GM21737 (cell line): Measurements from ENCODE around the gene FLT3.
"Not testable (repeated sequence)": the region's sequence is repeated elsewhere in the genome, so short reads cannot be mapped to it uniquely, and the experiment has no call there.

Source experiments
- ATAC-seq: cut with Tn5 transposase; IDR thresholded peaks from one replicate; pipeline ENCODE4 v1.9.1; 2021; ENCODE audit warnings: mild to moderate bottlenecking, moderate library complexity; ENCODE audit not compliant: unreplicated experiment

The FLT3 gene

DNA sequence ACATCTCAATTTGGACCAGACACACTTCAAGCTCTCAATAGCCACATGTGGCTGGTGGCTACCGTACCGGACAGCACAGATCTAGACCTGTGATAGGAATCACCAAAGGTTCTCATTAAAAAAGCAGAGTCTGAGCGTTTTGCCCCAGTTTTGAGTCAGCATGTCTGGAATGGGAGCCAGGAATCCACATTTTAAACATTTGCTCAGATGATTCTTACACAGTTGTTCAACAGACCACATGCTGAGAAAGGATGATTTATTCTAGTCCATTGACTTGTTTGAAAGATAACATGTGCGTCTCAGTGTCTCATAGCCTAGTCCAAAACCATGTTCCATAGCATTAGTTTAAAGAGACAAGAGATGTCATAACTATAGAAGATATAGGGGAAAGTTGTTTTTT is 53.4 kb downstream of the FLT3 start:
- ATAC-seq: no peak

DNA sequence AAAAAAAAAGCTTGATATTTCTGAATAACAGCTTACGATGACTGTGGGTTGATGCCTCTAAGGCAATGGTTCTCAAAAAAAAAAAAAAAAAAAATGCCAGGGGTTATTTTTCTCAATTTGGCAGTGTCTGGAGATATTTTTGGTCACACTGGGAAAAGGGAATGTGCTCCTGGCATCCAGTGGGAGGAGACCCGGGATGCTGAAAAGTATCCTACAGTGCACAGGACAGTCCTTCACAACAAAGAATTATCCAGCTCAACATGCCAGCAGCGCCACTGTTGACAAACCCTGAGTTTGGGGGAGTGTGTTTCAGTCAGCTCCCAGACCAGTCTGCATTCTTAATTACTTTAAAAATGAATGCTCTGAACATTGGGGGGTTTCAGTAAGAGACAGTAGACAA is 54.5 kb downstream of the FLT3 start:
- no peak for ATAC-seq

- no peak for ATAC-seq
These were observed 55.8 kb downstream of the FLT3 start for GRCh38 chr13:28044608-28045007.

DNA sequence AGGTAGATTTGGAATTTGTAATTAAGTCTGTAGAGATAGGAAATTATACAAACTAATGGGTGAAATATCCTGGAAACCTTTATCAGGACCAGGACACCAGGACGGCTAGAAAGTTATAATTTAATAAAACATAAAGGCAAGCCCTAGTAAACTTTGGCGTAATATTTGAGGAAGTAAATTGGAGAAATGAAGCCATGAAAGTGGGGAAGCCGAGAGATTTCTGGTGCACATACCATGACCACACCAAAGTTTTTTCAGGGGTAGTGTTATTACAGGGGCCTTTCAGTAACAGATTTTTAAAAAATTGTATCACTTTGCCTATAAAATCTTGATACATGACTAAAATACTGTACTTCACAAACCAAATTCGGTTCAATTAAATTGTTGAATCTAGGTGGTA is 57.2 kb downstream of the FLT3 start:
- no peak for ATAC-seq

- no peak for ATAC-seq
These were observed 58.9 kb downstream of the FLT3 start for GRCh38 chr13:28041501-28041900.

- no peak for ATAC-seq
These were observed 59.3 kb downstream of the FLT3 start for GRCh38 chr13:28041031-28041461.

DNA sequence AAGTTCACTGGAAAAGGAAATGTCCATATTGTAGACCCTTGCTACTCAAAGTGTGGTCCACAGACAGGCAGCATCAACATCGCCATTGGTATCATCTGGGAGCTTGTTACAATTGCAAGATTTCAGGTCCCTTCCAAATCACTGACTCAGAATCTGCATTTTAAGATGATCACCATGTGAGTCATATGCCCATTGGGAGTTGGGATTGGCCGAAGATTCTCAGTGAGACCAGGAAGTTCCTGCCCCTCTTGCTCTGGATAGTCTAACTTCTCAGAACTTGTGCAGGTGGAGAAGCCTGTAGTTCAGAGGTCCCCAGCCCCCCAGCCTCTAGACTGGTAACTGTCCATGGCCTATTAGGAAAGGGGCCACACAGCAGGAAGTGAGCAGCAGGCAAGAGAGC is 63.0 kb downstream of the FLT3 start:
- ATAC-seq: no peak

DNA sequence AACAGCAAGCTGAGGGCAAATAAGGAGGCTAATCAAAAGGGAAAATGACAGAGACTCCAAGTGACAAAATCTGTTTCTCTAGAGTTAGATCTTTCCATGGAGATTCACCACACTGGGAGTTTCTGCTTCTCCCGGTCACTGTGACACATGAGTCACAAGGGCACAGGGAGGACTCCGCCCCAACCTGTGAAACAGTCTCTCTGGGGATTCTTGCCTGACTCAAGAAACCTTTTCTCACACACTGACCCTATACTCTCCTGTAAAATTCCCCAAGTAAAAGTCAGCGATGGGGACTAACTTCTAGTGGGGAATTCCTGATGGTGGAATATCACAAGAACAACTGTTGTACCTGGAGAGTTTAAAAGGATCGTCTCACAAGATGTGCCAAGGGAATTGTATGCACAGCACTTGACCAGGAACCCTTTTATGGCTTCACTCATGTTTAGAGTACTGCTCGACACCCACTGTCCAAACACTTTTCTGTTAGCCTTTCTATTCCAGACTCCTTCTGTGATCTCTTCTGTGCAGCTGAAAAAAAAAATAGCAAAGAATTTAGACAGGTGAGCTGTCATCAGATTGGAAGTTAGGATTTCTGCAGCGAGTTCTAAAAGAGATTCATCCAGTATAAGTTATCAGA is 65.1 kb downstream of the FLT3 start:
- no peak for ATAC-seq

GRCh38 chr13:28033894-28034655 is 66.3 kb downstream of the FLT3 start:
- ATAC-seq: no peak

DNA sequence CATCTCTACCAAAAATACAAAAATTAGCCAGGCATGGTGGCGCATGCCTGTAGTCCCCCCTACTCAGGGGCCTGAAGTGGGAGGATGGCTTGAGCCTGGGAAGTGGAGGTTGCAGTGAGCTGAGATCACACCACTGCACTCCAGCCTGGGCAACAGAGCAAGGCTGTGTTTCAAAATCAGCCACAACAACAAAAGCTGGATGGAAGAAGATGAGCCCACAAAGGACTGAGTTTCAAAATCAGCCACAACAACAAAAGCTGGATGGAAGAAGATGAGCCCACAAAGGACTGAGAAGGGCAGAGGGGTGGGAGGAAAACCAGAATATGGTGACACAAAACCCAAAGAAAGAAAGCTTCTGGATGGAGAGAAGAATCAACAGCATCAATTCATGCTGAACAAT is 67.9 kb downstream of the FLT3 start:
- ATAC-seq: not testable (repeated sequence)

DNA sequence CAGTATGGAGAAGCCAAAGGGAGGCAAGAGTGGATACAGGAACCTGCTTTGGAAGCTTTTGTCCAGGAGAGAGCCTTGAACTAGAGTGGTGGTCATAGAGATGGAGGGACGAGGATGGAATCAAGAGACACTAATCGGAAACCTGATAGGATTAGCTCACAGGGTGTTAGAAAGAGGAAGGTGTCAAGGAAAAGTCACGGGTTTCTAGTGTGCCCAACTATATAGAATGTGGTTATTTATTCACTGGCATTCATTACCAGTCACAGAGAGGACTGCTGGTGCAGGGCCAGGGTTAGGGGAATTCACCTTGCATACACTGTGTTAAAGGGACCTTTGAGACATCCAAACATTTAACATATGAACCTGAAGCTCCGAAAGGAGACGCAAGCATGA is 68.5 kb downstream of the FLT3 start:
- no peak for ATAC-seq

DNA sequence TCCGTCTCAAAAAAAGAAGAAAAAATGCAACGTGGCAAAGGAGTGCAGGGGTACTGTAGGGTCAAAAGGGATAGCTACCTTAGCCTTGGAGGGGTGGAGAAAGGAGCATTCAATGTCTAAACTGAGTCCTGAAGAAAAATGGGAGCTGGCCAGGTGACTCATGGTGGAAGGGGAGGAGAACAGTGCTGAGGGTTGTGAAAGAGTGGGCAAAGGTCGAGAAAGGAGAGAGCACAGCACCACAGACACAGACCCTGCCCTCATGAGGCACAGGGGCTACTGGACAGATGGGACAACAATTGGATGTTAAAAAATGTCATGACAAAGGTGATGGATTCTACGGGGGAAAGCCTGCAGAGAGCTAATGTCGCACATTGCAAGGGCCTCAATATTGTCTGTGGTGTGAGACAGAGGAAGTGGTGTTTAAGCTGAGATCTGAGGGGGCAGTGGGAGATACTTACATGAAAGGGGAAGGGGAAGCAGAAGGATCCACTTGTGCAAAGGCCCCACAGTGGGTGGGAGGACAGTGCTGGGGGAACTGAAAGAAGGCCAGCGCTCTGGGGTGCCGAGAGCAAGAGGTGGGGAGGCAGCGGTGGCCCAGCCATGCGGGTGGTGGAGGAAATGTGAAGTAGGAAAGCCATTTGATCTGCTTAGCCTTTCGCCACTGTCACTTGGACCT is 69.0 kb downstream of the FLT3 start:
- no peak for ATAC-seq

DNA sequence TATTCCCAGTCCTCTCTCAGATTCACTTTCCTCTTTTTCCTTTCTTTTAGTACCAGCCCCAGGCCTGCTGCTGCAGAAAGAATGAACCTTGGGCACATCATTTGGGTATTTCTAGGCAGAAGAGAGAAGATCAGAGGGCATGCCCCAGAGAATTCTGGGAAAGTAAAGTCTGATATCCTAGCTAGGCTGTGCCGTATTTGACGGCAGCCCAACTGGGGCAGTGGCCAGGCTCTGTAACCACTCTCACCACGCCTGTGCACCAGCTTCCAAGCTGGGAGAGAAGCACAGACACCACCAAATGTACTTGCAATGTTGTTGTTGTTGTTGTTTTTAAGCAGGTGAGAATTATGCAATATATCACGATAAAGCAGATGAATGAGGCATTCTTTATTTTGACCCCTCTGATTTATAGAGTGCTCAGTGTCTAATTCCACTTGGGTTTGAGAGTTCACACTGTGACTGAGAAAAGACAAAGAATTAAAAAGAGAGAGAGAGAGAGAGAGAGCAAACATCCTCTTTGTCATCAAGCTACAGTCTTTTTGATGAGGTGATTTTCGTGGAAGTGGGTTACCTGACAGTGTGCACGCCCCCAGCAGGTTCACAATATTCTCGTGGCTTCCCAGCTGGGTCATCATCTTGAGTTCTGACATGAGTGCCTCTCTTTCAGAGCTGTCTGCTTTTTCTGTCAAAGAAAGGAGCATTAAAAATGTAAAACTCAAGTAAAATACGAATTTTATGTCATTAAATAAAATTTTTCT is 72.6 kb downstream of the FLT3 start:
- no peak for ATAC-seq

GRCh38 chr13:28027071-28027470 is 73.3 kb downstream of the FLT3 start:
- ATAC-seq: no peak

DNA sequence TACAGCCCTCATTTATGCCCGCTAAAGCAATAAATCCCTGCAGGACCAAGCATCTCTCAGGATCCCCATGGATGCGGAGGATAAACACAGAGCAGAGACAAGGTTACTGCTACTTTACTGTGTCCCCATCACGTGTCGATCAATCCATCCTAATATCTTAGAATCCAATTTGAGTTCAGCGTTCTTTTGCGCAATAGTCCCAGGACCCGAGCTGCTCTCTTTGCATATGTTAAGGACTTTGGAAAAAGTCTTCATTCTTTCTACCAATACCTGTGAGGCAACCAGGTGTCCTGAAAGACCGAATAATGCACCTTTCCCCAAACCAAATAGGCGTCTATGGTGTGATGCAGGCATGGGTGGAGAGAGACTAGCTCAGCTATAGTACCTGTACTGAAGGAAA is 73.9 kb downstream of the FLT3 start:
- ATAC-seq: no peak

- no peak for ATAC-seq
These were observed 77.4 kb downstream of the FLT3 start for GRCh38 chr13:28022848-28023518.

- ATAC-seq: no peak
These were observed 86.1 kb downstream of the FLT3 start for GRCh38 chr13:28014301-28014700.

DNA sequence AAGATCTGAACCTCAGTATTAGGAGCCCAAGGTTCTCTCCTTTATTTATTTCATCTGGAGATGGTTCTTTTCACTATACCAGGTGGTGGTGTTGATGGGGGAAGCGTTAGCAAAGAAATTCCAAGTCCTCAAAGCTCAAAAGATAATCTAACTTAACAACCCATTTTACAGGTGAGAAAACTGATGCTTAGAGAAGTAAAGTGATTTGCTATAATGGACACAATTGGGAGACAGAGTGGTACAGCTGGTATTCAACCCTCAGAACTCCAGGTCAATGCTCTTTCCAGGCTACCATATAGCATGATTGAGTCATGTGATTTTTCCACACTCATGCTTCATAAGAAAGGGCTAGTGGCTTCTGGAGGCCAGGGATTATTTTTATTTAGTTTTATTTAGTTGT is 86.9 kb downstream of the FLT3 start:
- ATAC-seq: no peak

DNA sequence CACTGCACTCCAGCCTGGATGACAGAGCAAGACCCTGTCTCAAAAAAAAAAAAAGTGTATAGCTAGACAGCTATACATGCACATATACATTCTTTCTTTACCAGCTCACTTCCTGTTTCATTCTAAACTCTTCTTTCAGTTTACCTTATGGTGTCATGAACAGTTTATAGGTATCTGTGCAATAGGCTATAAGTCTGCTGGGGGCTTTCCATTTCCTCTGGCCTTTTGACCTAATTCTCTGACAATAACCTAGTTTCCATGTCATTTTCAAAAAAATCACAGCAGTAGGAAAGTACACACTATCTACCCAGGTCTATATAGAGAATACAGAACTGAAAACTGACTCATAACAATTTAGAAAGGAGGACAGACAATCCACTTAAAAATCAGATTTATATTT is 87.5 kb downstream of the FLT3 start:
- ATAC-seq: peak; percentile 81

DNA sequence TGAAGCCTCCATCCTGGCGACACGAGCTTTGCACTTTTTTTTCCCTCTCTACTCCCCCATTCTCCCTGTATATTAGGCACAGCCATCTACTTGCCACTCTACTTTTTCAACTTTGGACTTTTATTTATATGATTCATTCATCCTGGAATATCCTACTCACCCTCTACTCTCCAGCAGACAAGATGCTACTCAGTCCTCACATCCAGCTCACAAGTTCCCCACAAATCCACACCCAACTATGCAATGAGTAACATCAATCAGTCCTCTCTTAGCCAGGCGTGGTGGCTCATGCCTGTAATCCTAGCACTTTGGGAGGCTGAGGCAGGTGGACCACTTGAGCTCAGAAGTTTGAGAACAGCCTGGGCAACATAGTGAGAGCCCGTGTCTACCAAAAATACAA is 88.0 kb downstream of the FLT3 start:
- no peak for ATAC-seq

DNA sequence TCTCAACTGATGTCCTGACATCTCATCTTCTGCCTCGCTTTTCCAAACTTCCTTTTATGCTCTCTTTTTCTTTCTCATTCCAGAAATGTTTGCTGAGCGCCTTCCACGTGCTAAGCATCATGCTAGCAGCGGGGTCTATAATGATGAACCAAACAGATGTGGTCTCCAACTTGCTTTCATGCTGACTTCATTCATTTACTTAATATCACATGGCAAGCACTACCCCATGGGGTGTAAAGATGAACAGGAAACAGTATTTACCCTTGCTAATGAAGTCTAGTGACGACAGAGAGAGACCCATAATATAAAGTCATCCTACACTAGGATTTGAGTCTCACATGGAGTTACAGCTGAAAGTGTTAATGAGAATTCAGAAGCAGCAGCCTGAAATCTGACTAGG is 90.3 kb downstream of the FLT3 start:
- no peak for ATAC-seq
